GM18508 (cell line): ENCODE data around the gene RGS4.

Source experiments
- ATAC-seq: cut with Tn5 transposase; IDR thresholded peaks from one replicate; pipeline ENCODE4 v1.9.1; 2021; ENCODE audit warnings: moderate number of reproducible peaks; ENCODE audit not compliant: insufficient read depth, unreplicated experiment

The RGS4 gene

GRCh38 chr1:163069142-163069541 is at the start of gene RGS4:
RGS4 (plus strand) TSS chr1:163069361; CDS start chr1:163069485, 124 bp downstream.
- no peak for ATAC-seq

GRCh38 chr1:163022129-163022528 is 47.0 kb upstream of the RGS4 start:
- ATAC-seq, result no peak

- ATAC-seq, result no peak
Observed at GRCh38 chr1:163027610-163028009, 41.6 kb upstream of the RGS4 start.

GRCh38 chr1:163029901-163030300 is 39.3 kb upstream of the RGS4 start:
- no peak for ATAC-seq

- ATAC-seq, result no peak
Observed at GRCh38 chr1:163035446-163036249, 33.5 kb upstream of the RGS4 start.

GRCh38 chr1:163036671-163037070 is 32.5 kb upstream of the RGS4 start:
- ATAC-seq, result no peak

GRCh38 chr1:163038928-163039706 is 30.0 kb upstream of the RGS4 start:
- no peak for ATAC-seq

GRCh38 chr1:163039707-163040093 is 29.5 kb upstream of the RGS4 start:
- ATAC-seq, result no peak

- no peak for ATAC-seq
Observed at GRCh38 chr1:163046071-163046470, 23.1 kb upstream of the RGS4 start.

- no peak for ATAC-seq
Observed at GRCh38 chr1:163047951-163048659, 21.1 kb upstream of the RGS4 start.

- ATAC-seq, result no peak
Observed at GRCh38 chr1:163048869-163049268, 20.3 kb upstream of the RGS4 start.

GRCh38 chr1:163049296-163049695 is 19.9 kb upstream of the RGS4 start:
- no peak for ATAC-seq

GRCh38 chr1:163050496-163050895 is 18.7 kb upstream of the RGS4 start:
- ATAC-seq, result no peak

GRCh38 chr1:163054181-163054591 is 15.0 kb upstream of the RGS4 start:
- no peak for ATAC-seq

GRCh38 chr1:163055005-163055404 is 14.2 kb upstream of the RGS4 start:
- ATAC-seq, result no peak

- ATAC-seq, result no peak
Observed at GRCh38 chr1:163055531-163055930, 13.6 kb upstream of the RGS4 start.

GRCh38 chr1:163056831-163057230 is 12.3 kb upstream of the RGS4 start:
- ATAC-seq, result no peak

- ATAC-seq, result no peak
Observed at GRCh38 chr1:163060343-163061007, 8.7 kb upstream of the RGS4 start.

- no peak for ATAC-seq
Observed at GRCh38 chr1:163063143-163063542, 6.0 kb upstream of the RGS4 start.

- no peak for ATAC-seq
Observed at GRCh38 chr1:163063610-163064009, 5.6 kb upstream of the RGS4 start.
